GM03348 (cell line): ENCODE results near the gene TMEM214.
"Not testable (repeated sequence)": the region's sequence is repeated elsewhere in the genome, so short reads cannot be mapped to it uniquely, and the experiment has no call there.

Experiments used
- DNase-seq: peaks from one replicate; pipeline ENCODE4 v3.0.0; 2012; ENCODE audit warnings: low spot score

TMEM214 gene

DNA sequence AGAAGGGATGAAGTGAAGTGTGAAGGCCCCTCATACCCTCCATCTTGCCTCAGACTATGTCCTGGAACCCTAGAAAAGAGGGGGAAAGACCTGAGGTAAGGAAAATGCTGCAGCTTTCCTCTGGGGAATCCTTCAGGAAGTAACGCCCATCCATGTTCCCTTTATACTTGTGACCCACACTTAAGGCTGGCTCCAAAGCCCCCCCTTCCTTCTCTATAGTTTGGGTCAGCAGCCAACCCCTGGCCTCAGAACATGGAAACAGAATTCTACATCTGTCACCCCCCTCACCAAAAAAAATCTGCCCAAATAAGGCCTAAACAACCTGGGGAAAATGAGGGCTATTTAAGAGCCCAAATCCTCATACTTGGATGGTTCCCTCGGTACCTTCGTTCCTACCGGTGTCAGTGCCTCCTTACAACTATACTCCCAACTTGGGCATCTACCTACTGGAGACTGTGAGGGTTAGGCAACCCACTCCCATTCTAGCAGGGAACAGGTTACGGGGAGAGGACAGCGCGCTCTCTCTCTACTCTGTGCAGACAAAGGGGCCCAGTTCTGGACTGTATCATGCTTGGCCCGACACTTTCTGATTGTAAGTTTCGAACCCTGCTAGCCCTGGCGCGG, 38.0 kb downstream of the TMEM214 start:
- DNase-seq, result no peak

DNA sequence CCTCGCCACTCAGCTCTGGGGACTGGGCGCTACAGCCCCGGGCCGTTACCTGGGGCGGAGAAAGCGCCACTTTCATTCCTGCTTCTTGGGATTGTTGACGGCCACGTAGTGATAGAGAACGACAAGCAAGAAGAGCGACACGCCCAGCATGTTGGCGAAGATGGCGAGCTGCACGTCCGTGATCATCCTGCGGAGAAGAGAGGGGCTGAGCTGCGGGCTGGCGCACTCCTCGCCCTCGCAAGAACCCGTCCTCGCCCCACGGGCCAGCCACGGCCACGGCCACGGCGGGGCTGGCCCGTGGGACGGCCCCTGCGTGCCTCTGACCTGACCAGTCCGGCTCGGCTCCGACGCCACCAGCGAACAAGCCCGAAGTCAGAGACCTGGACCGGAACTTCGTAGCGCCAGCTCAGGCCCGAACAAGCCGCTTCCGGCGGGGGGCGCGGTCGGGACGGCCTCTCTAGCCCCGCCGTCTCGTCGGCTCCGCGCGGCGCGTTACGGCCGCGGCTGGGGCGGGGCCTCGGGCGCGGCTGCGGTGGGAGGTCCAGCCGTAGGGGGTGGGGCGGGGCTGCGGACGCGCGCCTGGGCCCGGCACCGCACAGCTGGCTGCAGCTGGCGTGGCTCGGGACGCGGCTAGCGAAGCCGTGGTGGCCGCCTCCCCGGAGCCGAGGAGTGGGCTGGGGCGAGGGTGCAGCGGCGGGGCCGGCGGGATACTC, 38.7 kb downstream of the TMEM214 start, which contains the start of gene OST4:
Gene OST4 (minus strand): TSS at position 378 of the 713 bp plus-strand sequence.
- DNase-seq, result peak; percentile 97

DNA sequence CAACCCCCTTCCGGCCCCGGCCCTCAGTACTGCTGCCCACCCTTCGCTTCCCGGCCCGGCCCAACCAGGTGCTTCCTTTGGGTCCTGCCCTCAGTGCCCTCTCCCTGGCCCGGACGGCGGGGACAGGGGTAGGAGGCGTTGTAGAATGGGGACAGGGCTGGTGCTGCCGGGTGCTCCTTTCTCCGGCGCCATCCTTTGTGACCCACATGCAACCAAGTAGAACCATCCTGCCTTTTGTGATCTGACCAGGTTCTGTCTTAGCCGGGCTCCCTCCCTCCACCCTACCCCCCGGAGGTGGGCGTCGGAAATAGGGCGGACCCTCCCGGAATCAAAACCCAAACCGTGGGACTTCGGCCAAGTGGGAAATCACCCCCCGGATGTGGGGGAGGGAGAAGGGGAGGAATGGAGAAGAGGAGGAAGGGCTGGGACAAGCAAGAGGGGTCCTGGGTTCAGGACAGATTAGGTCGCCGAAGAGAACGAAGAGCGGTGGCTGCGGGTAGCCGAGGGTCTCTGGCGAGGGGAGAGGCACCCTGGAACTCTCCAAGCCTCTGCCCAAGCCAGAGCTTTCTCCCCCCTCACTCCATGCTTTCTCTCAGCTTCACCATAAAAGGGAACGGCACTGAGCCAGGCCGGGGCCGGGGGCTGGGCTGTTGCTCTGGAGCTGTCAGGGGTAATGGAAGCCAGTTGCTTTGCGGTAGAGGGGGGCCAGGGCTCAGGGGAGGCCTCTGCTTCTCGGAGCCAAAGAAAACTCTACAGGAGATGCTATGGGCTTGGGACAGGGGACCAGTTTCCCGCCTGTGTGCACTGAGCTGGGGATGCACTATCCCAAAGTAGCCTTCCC, 39.4 kb downstream of the TMEM214 start:
- peak; percentile 25 for DNase-seq

- DNase-seq, result no peak
These were observed 40.2 kb downstream of the TMEM214 start for GRCh38 chr2:27072920-27073319.

GRCh38 chr2:27073782-27074181, 41.0 kb downstream of the TMEM214 start:
- DNase-seq, result no peak

- no peak for DNase-seq
These were observed 42.2 kb downstream of the TMEM214 start for GRCh38 chr2:27074738-27075565.

- not testable (repeated sequence) for DNase-seq
These were observed 42.8 kb downstream of the TMEM214 start for GRCh38 chr2:27075566-27075871.

DNA sequence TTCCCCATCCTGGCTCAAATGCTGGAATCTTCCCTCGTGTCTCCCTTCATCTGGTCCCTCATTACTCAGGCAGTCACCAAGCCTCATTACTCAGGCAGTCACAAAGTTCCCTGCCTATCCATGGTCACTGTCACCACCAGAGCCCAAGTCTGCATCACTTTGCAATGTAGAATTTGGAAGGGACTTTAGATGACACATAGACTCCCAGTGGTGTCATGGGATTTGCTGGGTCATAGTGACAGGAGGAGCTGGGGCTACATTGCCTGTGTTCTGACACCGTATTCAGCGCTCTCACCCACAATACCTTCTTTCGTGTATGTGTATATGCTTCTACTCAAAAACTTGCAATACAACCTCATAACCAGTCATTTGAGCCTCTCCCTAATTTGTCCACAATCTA, 43.6 kb downstream of the TMEM214 start:
- DNase-seq, result no peak

GRCh38 chr2:27077231-27077630, 44.5 kb downstream of the TMEM214 start:
- DNase-seq, result no peak

DNA sequence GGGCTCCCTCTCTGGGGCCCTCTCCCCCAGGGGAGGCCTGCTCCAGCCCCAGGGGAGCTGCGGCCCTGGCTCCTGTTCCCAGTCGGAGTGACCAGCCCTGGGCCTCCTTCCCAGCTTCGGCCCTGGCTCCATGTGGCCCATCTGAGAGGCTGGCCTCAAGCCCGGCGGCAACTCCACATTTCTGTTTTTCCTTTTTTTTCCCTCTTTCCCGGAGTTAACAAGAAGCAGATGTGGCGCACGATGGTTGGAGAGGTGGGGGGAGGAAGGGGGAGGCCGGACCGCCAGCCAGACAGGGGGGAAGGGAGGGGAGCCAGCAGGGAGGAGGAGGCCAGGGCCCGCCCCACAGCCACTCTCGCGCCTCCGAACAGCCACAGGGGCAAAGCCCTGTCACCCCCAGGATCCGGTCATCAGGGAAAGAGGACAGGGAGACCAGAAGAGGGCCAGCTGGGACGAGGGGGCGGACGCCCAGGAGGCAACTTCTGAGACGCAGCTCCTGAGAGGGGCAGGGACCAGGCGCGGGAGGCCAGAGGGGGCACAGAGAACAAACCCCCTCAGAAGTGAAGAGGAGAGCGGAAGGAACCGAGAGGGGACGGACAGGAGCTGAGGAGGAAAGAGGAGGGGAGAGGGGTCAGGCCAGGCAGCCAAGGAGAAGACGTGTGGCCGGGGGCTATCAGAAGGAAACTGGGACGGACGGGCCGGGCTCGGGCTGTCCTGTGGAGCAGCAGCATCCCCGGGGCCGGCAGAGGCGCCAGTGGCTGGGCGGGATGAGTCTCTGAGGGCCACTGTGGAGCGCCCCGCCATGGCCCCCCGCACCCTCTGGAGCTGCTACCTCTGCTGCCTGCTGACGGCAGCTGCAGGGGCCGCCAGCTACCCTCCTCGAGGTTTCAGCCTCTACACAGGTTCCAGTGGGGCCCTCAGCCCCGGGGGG, 45.8 kb downstream of the TMEM214 start, which contains the start of gene EMILIN1:
Gene EMILIN1 (plus strand): TSS at position 349 of the 928 bp plus-strand sequence. CDS start 451 bp downstream, at position 800.
- DNase-seq, result peak; percentile 95

DNA sequence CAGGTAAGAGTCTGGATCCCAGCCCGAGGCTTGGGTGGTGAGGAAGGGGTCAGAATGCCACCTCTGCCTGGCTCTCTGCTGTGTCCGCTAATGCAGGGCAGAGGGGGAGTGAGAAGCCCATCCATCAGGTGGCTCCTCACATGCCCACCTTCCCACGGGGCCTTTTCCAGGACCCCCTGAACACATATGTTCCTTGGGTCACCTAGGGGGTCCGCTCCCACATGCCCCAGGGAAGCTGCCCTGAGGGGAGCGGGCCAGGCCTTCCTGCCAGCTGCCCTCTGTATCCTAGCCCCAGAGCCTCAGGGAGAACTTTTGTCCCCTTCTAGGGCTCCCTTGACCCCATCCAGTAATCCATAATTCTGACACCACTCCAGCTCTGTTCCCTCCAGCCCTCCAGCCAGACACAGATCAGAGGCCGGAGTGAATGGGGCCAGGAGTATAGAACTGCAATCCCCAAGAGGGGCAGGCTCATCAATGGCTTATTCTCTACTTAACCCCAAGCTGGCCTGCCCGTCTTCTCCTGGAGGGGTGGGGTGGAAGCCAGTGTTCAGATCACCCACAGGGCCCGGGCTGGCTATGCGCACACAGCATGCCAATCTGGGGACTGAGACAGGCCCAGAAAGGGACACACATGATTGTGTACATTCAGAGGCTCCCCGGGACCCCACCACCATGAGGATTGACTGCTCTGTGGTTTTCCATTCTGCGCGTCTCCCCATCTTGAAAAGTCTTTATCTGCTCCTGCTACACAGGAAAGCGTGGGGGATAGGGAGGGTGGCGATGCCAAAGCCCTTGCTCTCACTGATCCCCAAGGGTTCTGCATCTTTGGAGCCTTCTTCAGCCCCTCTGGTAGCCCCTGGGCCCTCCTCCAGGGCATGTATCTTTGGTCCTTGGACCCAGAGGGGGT, 46.7 kb downstream of the TMEM214 start:
- DNase-seq, result peak; percentile 44

GRCh38 chr2:27080140-27080469, 47.3 kb downstream of the TMEM214 start:
- no peak for DNase-seq

GRCh38 chr2:27080603-27080936, 47.8 kb downstream of the TMEM214 start:
- no peak for DNase-seq

- DNase-seq, result no peak
These were observed 49.4 kb downstream of the TMEM214 start for GRCh38 chr2:27081984-27082772.

DNA sequence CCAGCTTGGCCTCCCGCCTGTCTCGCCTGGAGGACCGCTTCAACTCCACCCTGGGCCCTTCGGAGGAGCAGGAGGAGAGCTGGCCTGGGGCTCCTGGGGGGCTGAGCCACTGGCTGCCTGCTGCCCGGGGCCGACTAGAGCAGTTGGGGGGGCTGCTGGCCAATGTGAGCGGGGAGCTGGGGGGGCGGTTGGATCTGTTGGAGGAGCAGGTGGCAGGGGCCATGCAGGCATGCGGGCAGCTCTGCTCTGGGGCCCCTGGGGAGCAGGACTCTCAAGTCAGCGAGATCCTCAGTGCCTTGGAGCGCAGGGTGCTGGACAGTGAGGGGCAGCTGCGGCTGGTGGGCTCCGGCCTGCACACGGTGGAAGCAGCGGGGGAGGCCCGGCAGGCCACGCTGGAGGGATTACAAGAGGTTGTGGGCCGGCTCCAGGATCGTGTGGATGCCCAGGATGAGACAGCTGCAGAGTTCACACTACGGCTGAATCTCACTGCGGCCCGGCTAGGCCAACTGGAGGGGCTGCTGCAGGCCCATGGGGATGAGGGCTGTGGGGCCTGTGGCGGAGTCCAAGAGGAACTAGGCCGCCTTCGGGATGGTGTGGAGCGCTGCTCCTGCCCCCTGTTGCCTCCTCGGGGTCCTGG, 50.1 kb downstream of the TMEM214 start:
- no peak for DNase-seq

GRCh38 chr2:27083410-27084296, 50.9 kb downstream of the TMEM214 start:
- no peak for DNase-seq

- DNase-seq, result no peak
These were observed 51.7 kb downstream of the TMEM214 start for GRCh38 chr2:27084297-27085061.
